ENCODE measurements around the gene AFMID.

GRCh38 chr17:78237401-78238012 is 50.3 kb downstream of the AFMID start:
- no peak for TF ChIP-seq POLR2A (IDR thresholded peaks at IDR 0.05)
- TF ChIP-seq CTCF (IDR thresholded peaks at IDR 0.05): no peak
